IMR-90 (cell line): Measurements from ENCODE around the gene BCAT1. TPM values are rescaled to one million over a fixed set of nuclear protein-coding genes. Genes with fewer than 3 reads are reported as not detected.

Experiments
- ATAC-seq: fragments of 200-7000 bp; cut with Tn5 transposase; 2 replicates; pipeline ENCODE4 v1.9.1; 2020; ENCODE audit warnings: low read depth, mild to moderate bottlenecking, moderate library complexity
- BruUV-seq: library from RNA; stranded (reverse); fragments of 400-500 nt; replicated peaks from 2 replicates; lab custom pipeline; 2021; lab: Mats Ljungman, UMichigan
- CTCF ChIA-PET: fragments of 300-600 bp; formaldehyde crosslinking; extraction: SDS; loops from one replicate; lab custom pipeline; 2021; ENCODE audit warnings: antibody characterized with exemption; lab: Yijun Ruan, JAX
- POLR2A ChIA-PET: fragments of 300-600 bp; sonication (Branson Sonifier 250); formaldehyde crosslinking; loops from one replicate; lab custom pipeline; 2022; ENCODE audit warnings: antibody characterized with exemption; ENCODE audit not compliant: unreplicated experiment; lab: Charles Lee
- DNase-seq: peaks from one replicate; pipeline ENCODE4 v3.0.0; 2013
- H2AFZ ChIP-seq: replicated peaks from 2 replicates; pipeline ENCODE3; 2013; ENCODE audit warnings: low read length, mild to moderate bottlenecking; ENCODE audit not compliant: poor library complexity
- H2AK5ac ChIP-seq: 2 replicates; pipeline ENCODE4 v1.6.1; 2013; ENCODE audit warnings: low read depth, low read length, inconsistent platforms
- H2AK9ac ChIP-seq: replicated peaks from 2 replicates; pipeline ENCODE3; 2013; ENCODE audit warnings: mild to moderate bottlenecking, low read depth, low read length, moderate library complexity; ENCODE audit not compliant: poor library complexity
- H2BK120ac ChIP-seq: 2 replicates; pipeline ENCODE4 v1.6.1; 2013; ENCODE audit warnings: low read depth, low read length, inconsistent platforms
- H2BK15ac ChIP-seq: 3 replicates; pipeline ENCODE4 v1.6.1; 2013; ENCODE audit warnings: low read depth, low read length, inconsistent platforms
- H2BK20ac ChIP-seq: 2 replicates; pipeline ENCODE4 v1.6.1; 2013; ENCODE audit warnings: low read depth, mild to moderate bottlenecking, inconsistent platforms, low read length, moderate library complexity
- H2BK5ac ChIP-seq: 2 replicates; pipeline ENCODE4 v1.6.1; 2013; ENCODE audit warnings: mild to moderate bottlenecking, low read depth, low read length, inconsistent platforms; ENCODE audit not compliant: poor library complexity, severe bottlenecking
- H3K14ac ChIP-seq: replicated peaks from 2 replicates; pipeline ENCODE4 v1.6.1; 2013; ENCODE audit warnings: low read depth, low read length, inconsistent platforms
- H3K18ac ChIP-seq: 2 replicates; pipeline ENCODE4 v1.6.1; 2013; ENCODE audit warnings: low read depth, low read length, control low read depth
- H3K23ac ChIP-seq: 2 replicates; pipeline ENCODE4 v1.6.1; 2013; ENCODE audit warnings: low read depth, low read length, inconsistent platforms
- H3K27ac ChIP-seq: 2 replicates; pipeline ENCODE4 v1.5.1; 2013; ENCODE audit warnings: mild to moderate bottlenecking, control low read depth, low read length; ENCODE audit not compliant: insufficient read depth
- H3K27me3 ChIP-seq: 2 replicates; pipeline ENCODE4 v1.6.1; 2013; ENCODE audit warnings: low read length; ENCODE audit not compliant: control insufficient read depth, insufficient read depth
- H3K36me3 ChIP-seq: 2 replicates; pipeline ENCODE4 v1.6.1; 2013; ENCODE audit warnings: low read length, mixed read lengths; ENCODE audit not compliant: control insufficient read depth, insufficient read depth
- H3K4ac ChIP-seq: 2 replicates; pipeline ENCODE4 v1.6.1; 2013; ENCODE audit warnings: low read depth, low read length, inconsistent platforms
- H3K4me1 ChIP-seq: 2 replicates; pipeline ENCODE4 v1.6.1; 2013; ENCODE audit warnings: low read length, mixed read lengths; ENCODE audit not compliant: control insufficient read depth, insufficient read depth
- H3K4me2 ChIP-seq: 2 replicates; pipeline ENCODE4 v1.6.1; 2013; ENCODE audit warnings: low read depth, mild to moderate bottlenecking, control low read depth, low read length, moderate library complexity
- H3K4me3 ChIP-seq: 2 replicates; pipeline ENCODE4 v1.5.1; 2013; ENCODE audit warnings: low read depth, mild to moderate bottlenecking, control low read depth, low read length, moderate library complexity; ENCODE audit not compliant: insufficient read depth
- H3K56ac ChIP-seq: 2 replicates; pipeline ENCODE4 v1.6.1; 2013; ENCODE audit warnings: low read length, inconsistent platforms; ENCODE audit not compliant: insufficient read depth; ENCODE audit errors: extremely low read depth
- H3K79me1 ChIP-seq, 2 experiments: 2 replicates each; pipeline ENCODE4 v1.6.1; 2013; ENCODE audit warnings: low read length in 2 of 2, inconsistent platforms in 1 of 2, low read depth in 1 of 2
- H3K9ac ChIP-seq: 2 replicates; pipeline ENCODE4 v1.6.1; 2013; ENCODE audit warnings: low read depth, low read length, control low read depth
- H3K9me1 ChIP-seq: 2 replicates; pipeline ENCODE4 v1.6.1; 2013; ENCODE audit warnings: low read length, inconsistent platforms; ENCODE audit not compliant: insufficient read depth
- H3K9me3 ChIP-seq: 2 replicates; pipeline ENCODE4 v1.6.1; 2013; ENCODE audit warnings: low read length; ENCODE audit not compliant: control insufficient read depth, insufficient read depth
- H4K20me1 ChIP-seq: 2 replicates; pipeline ENCODE4 v1.6.1; 2013; ENCODE audit warnings: low read length, inconsistent platforms; ENCODE audit not compliant: insufficient read depth
- H4K5ac ChIP-seq: 2 replicates; pipeline ENCODE4 v1.6.1; 2013; ENCODE audit warnings: mild to moderate bottlenecking, low read depth, low read length, control low read depth
- H4K8ac ChIP-seq, 2 experiments: 2 replicates each; pipeline ENCODE4 v1.6.1; 2013; ENCODE audit warnings: low read depth in 2 of 2, low read length in 2 of 2, control low read depth in 1 of 2, inconsistent platforms in 1 of 2
- H4K91ac ChIP-seq: 2 replicates; pipeline ENCODE4 v1.6.1; 2013; ENCODE audit warnings: low read depth, low read length, inconsistent platforms; ENCODE audit not compliant: insufficient read depth
- BHLHE40 ChIP-seq: fragments of 150-350 bp; IDR thresholded peaks from 2 replicates; pipeline ENCODE4 v1.6.1; 2016; ENCODE audit warnings: mild to moderate bottlenecking, low read depth, low read length
- FOS ChIP-seq: fragments of 150-350 bp; IDR thresholded peaks from 2 replicates; pipeline ENCODE4 v1.6.1; 2016; ENCODE audit warnings: low read depth, low read length
- POLR2A ChIP-seq: IDR thresholded peaks from 2 replicates; pipeline ENCODE4 v1.6.1; 2012; ENCODE audit warnings: mild to moderate bottlenecking, low read depth, low read length
- RCOR1 ChIP-seq: IDR thresholded peaks from 2 replicates; pipeline ENCODE4 v1.6.1; 2012; ENCODE audit warnings: mild to moderate bottlenecking, low read length, improper control_type of control experiment; ENCODE audit not compliant: insufficient replicate concordance
- WGBS, 2 experiments: methylation state at CpG; one replicate each; pipeline versions ENCODE4 v1.1.5 to v1.1.7; 2013; ENCODE audit warnings: missing lambda C conversion rate in 2 of 2; ENCODE audit not compliant: insufficient read length in 1 of 2; ENCODE audit errors: extremely low coverage in 2 of 2; 5-methylcytosine and 5-hydroxymethylcytosine counted together
- dilution Hi-C: fragments of 300-500 bp; cut with HindIII; formaldehyde crosslinking; loops from one replicate; pipeline ENCODE4 v1.14.3; 2018; ENCODE audit warnings: low sequenced_read_pairs; ENCODE audit not compliant: unreplicated experiment
- in situ Hi-C: fragments of 300-500 bp; cut with MboI; formaldehyde crosslinking; loops from 3 replicates; pipeline ENCODE4 v1.14.3; 2019; ENCODE audit warnings: low sequenced_read_pairs, inconsistent platforms, mixed read lengths
- intact Hi-C: fragments of 100-400 bp; cut with micrococcal nuclease; formaldehyde crosslinking; loops from 2 replicates; pipeline ENCODE4 v1.10.0; 2022
- polyA plus RNA-seq, 3 experiments: library from polyadenylated mRNA; depleted of rRNA; stranded (reverse); fragments of >200 nt; gene quantifications; 2 replicates each; pipeline ENCODE4 v1.2.3, GENCODE V29; 2012; ENCODE audit warnings: low replicate concordance in 1 of 3
- total RNA-seq: library from RNA; depleted of rRNA; stranded (reverse); fragments of >200 nt; gene quantifications from 2 replicates; pipeline ENCODE4 v1.2.3, GENCODE V29; 2012

BCAT1 gene
- total and polyA plus RNA-seq, 2 of the 4 experiments (the other 2 are of a cell fraction), result 30.4 to 683 TPM

DNA sequence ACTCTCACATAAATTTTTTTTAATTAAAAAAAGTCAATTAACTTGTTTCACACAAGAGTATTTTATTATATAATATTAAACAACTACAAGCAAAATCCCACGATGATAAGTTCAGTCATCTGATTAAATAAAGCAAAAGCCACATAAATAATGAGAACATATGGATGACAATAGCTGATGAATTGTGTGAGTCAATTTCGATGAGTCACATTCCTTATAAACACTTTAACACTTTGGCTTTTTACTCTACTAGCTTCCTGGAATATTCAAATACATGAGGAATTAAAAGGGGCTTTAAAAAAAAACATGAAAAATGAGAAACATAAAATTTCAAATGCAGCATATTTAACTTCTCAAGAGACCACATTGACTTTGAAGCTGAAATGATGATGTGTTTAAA is 95.3 kb downstream of the BCAT1 start:
- no peak overlapping the region for H3K4ac ChIP-seq
- no peak overlapping the region for H2AK5ac ChIP-seq
- peaks cover 43% of the 10 kb centered on the region; the same call in 1 of the 2 replicates for H4K20me1 ChIP-seq
- peak; percentile 87 for DNase-seq
- no peak overlapping the region for H2BK120ac ChIP-seq
- H2BK5ac ChIP-seq, result no peak overlapping the region
- no peak overlapping the region for H3K27ac ChIP-seq
- no peak overlapping the region for H3K18ac ChIP-seq
- no peak overlapping the region for H4K91ac ChIP-seq
- H3K79me1 ChIP-seq, result peaks cover 60 to 62% of the 10 kb centered on the region in 2 experiments
- in situ Hi-C loops (no loop called here), intact Hi-C loops (loop anchor here (5.0 kb wide), 1 partner anchor 94 kb away; the partner anchor contains the start of gene BCAT1), dilution Hi-C loops (no loop called here)
- POLR2A ChIA-PET, result no interaction called here
- ATAC-seq, result no peak
- H3K9me3 ChIP-seq, result no peaks in the 10 kb centered on the region
- WGBS, 2 experiments, result no CpG with 5 or more reads among the region's 2 CpGs
- H2AK9ac ChIP-seq, result no peak overlapping the region
- H3K4me1 ChIP-seq, result peaks cover 9% of the 10 kb centered on the region; the same call in 1 of the 2 replicates
- no peak overlapping the region for H2BK15ac ChIP-seq
- peak; percentile 38; the same call in 1 of the 2 replicates for TF ChIP-seq BHLHE40
- no peak for TF ChIP-seq POLR2A
- TF ChIP-seq RCOR1, result no peak
- TF ChIP-seq FOS, result peak; percentile 89
- no peak overlapping the region for H3K4me3 ChIP-seq
- peaks cover 13% of the 10 kb centered on the region for H3K36me3 ChIP-seq
- no peaks in the 10 kb centered on the region for H3K27me3 ChIP-seq
- CTCF ChIA-PET, result interaction anchor here (1.2 kb wide), 1 partner anchor 13 kb away, joined by 3 read pairs; no protein-coding TSS in a partner anchor
- H3K56ac ChIP-seq, result no peak overlapping the region
- H4K5ac ChIP-seq, result no peak overlapping the region
- no peak overlapping the region for H2BK20ac ChIP-seq
- H3K4me2 ChIP-seq, result no peak overlapping the region
- H4K8ac ChIP-seq, result no peak overlapping the region
- BruUV-seq, result no TSS peak
- peaks cover 6% of the 10 kb centered on the region for H3K9me1 ChIP-seq
- no peak overlapping the region for H2AFZ ChIP-seq
- no peak overlapping the region for H3K23ac ChIP-seq
- no peak overlapping the region for H3K14ac ChIP-seq
- H3K9ac ChIP-seq, result no peak overlapping the region
